Measurements from ENCODE around the gene MAML3. TPM values are rescaled to one million over a fixed set of nuclear protein-coding genes. Genes with fewer than 3 reads are reported as not detected.
A peak's percentile ranks its signal among the peaks of the same experiment; 100 is the strongest.

MAML3 gene
- total RNA-seq, 1 experiment from 2014 or later: 0.06 TPM

DNA sequence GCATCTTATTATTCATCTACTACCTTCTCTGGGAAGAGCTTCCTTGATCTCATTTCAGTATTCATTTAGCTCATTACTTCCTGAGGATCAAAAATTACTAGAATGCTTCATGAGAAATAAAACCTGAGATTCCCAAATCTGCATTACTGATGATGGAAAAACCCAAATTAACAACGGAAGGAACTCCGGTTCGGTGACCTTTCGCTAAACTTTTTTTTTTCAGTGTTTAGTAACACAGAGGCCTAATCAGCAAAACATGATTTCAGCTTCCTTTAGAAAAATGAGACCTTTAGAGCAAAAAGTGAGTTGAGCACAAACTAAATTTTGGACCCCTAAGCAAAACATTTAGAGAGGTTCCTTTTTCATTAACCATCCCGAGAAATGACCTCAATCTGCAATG lies 229.2 kb downstream of the MAML3 start:
- DNase-seq (ENCODE audit: low read depth): no peak

DNA sequence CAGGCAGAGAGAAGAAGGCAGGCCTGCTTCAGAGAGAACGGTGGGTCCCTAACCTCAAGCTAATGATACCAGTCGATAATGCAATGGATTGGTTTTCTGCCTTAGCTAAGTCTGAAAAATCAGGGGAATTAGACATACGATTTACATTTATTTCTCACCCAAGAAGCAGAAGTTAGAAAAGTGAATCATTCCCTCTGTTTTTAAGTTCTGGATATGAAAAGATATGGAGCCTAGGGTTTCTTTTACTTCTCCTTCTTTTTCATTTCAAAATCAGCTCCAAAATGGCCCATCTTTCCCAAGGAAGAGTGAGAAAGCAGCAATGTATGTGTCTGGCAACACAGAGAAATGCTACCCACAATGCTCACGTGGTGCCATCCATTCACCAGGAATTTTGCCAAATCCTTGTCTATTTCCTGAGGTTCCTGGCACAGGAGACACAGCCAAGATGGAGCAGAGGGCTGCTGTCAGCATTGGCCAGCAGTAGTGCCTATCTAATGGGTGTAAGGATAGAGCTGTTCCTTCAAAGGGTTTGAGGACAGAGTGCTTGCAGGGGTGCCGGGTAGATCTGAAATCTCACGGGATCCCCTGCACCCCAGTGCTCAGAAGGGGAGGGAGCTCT lies 231.5 kb downstream of the MAML3 start:
- DNase-seq (ENCODE audit: low read depth): peak; percentile 59

DNA sequence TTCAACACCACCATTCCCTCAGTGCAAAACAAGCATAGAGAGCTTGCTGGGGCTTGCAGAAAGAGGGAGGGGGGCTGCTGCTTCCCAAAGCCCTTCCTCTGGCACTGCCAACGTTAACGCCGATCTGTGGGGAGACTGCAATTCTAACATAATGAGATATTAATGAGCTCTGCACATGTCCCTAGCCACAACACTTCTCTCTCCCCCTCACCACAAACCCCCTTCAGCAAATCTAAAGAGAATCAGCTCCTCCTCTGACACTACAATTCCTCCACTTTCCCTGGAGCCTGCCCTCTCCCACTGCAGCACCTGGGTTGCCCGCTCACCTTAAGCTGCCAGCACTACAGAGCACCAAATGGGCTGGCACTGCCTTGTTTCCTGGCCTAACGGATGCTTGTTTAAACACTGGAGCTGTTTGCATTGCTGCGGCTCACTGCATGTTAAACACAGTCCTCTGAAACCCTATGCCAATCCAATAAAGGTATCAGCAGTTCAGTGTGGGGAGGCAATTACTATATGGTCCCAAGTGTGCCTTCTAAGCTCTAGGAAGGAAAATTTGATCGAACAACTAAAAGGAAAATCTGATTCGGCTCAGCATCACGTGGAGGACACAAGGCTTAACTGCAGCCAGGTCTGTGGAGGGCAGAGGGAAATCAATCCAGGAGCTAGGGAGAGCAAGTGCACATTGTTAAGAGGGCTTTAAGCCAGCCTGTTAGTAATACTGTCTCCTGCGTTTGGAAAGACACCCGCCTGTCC lies 232.4 kb downstream of the MAML3 start:
- DNase-seq (ENCODE audit: low read depth): no peak

- DNase-seq (ENCODE audit: low read depth): no peak
These were observed 233.4 kb downstream of the MAML3 start for GRCh38 chr4:139920486-139921002.

- peak; percentile 67 for DNase-seq (ENCODE audit: low read depth)
These were observed 234.5 kb downstream of the MAML3 start for GRCh38 chr4:139919521-139919920.

DNA sequence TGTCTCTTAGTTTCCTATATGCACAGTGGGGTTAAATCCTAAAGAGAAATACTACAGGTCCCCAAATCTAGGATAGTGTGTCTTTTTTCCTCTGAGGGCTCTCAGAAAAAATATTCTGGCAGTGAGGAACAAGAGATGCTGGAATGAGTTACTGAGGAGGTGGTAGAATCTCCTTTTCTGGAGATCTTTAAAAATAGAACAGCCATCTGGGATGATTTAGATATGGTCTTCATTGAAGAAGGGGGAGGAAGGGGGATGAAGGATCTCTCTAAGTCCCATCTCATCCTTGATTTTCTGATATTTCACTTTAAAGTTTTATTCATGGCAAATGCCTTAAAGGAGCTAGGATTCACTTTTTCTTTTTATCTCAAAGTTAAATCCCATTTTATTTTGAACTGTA lies 235.0 kb downstream of the MAML3 start:
- no peak for DNase-seq (ENCODE audit: low read depth)

- no peak for DNase-seq (ENCODE audit: low read depth)
These were observed 235.4 kb downstream of the MAML3 start for GRCh38 chr4:139918591-139918990.

DNA sequence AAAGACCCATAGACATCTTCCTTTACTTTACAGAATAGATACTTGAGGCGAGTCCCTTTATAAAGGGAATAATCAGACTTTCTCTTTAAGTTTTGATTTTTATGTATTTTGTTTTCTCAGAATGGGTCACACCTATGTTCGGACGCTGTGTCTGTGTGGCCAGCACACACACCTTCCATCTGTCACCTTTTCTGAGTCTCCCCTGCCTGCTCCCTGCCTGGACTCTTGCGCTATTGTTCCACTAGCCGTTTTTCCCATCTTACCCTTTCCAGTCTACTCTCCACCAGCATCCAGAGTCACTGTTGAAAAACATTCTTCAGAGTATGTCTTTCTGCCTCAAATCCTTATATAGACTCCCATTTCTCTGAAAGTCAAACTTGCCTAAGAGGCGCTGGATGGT lies 236.1 kb downstream of the MAML3 start:
- DNase-seq (ENCODE audit: low read depth): no peak

DNA sequence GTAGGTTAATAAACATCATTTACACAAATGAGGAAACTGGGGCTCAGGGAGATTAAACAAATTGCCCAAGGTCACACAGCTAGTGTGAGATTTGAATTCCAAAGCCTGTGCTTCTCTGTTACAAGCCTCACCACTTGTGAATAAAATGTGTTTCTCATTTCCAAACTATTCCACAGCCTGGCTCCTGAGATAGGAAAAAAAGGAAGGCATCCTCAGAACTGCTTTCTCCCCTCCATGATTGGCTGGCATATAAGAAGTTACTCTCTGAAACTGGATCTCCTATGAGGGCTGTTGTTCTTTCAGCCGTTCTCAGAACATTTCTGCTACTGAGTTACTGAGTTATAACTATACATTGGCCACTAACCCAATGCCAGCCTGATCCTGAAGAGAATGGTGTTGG lies 237.9 kb downstream of the MAML3 start:
- no peak for DNase-seq (ENCODE audit: low read depth)

- DNase-seq (ENCODE audit: low read depth): no peak
These were observed 238.9 kb downstream of the MAML3 start for GRCh38 chr4:139915037-139915436.

GRCh38 chr4:139913995-139914598 lies 239.9 kb downstream of the MAML3 start:
- DNase-seq (ENCODE audit: low read depth): no peak

- no peak for DNase-seq (ENCODE audit: low read depth)
These were observed 240.5 kb downstream of the MAML3 start for GRCh38 chr4:139913398-139913990.

DNA sequence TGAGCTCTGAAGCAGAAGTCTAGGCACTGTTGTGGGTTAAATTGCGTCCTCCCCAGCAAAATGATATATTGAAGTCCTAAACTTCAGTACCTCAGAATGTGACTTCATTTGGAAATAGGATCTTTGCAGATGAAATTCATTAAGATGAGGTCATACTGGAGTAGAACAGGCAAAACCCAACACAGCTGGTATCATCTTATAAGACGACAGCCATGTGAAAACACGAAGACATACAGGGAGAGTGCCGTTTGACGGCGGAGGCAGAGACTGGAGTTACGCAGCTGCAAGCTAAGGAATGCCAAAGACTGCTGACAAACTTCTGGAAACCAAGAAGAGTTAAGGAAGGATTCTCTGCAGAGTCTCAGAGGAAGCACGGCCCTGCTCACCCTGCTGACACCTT lies 241.5 kb downstream of the MAML3 start:
- no peak for DNase-seq (ENCODE audit: low read depth)

GRCh38 chr4:139910106-139910505 lies 243.9 kb downstream of the MAML3 start:
- DNase-seq (ENCODE audit: low read depth): no peak

GRCh38 chr4:139908636-139909437 lies 245.1 kb downstream of the MAML3 start:
- DNase-seq (ENCODE audit: low read depth): no peak

DNA sequence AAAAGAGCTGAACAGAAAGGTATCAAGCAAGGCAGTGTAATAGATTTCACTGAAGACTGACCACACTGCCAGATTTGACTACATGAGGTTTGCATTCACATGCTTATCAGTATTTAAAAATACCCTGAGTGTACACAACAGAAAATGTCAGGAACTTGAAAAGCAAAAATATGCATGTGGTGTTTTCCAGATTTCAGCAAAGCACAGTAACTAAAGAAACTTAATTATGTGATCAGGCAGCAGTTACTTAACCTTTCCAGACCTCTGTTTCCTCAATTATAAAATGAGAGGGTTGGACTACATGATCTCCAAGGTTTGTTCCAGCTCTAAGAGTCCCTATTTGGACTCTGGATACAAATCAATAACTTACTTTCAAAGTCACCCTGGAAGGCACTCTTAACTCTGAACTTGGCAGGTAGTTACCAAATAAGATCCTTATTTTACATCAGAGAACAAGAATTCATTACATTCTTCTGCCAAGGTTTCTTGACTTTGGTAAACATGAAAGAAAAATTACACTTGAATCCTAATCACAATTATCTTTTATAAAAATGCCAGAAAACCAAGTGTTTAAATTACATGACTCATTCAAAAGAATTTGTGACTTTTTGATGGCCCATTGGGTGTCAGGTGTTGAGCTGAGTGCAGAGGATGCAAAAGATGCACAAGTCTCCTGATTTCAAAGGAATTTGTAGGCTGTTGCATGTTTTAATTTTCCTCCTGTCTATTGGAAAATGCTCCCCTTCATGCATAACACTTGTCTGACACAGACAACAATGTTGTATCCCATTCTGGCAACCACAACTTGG lies 246.8 kb downstream of the MAML3 start:
- no peak for DNase-seq (ENCODE audit: low read depth)

- no peak for DNase-seq (ENCODE audit: low read depth)
These were observed 248.5 kb downstream of the MAML3 start for GRCh38 chr4:139905489-139905888.

- no peak for DNase-seq (ENCODE audit: low read depth)
These were observed 249.6 kb downstream of the MAML3 start for GRCh38 chr4:139904406-139904805.

DNA sequence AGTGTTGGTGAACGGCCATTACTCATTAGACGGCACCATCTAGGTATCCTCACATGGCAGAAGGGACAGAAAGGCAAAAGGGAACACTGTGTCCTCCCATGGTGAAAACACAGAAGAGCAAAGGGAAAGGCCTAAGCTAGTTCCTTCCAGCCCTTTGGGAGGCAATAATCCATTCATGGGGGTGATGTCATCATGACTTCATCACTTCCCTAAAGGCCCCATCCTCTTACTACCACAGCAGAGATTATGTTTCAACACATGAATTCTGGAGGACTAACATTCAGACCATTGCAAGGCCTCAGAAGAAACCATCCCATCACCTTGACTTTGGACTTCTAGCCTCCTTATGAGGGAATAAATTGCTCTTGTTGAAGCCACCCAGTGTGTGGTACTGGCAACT lies 250.1 kb downstream of the MAML3 start:
- DNase-seq (ENCODE audit: low read depth): no peak

Data from LHCN-M2 (cell line).